BJ (cell line): ENCODE measurements around the gene LCORL. TPM values are rescaled to one million over a fixed set of nuclear protein-coding genes. Genes with fewer than 3 reads are reported as not detected.

Experiments
- CTCF ChIA-PET: fragments of 350-600 bp; formaldehyde crosslinking; extraction: SDS; loops from one replicate; lab custom pipeline; 2021; ENCODE audit warnings: antibody characterized with exemption, inconsistent platforms; lab: Yijun Ruan, JAX
- POLR2A ChIA-PET: fragments of 300-600 bp; sonication (Branson Sonifier 250); formaldehyde crosslinking; extraction: SDS; loops from one replicate; lab custom pipeline; 2021; ENCODE audit warnings: antibody characterized with exemption; lab: Charles Lee
- DNase-seq: peaks from one replicate; pipeline ENCODE4 v3.0.0-alpha.2; 2011; ENCODE audit warnings: low read depth
- H3K27me3 ChIP-seq: 2 replicates; pipeline ENCODE4 v1.6.0; 2011; ENCODE audit warnings: low read length; ENCODE audit not compliant: control insufficient read depth, insufficient read depth
- H3K36me3 ChIP-seq: 2 replicates; pipeline ENCODE4 v1.5.1; 2011; ENCODE audit warnings: low read length; ENCODE audit not compliant: control insufficient read depth, insufficient read depth
- H3K4me3 ChIP-seq: 2 replicates; pipeline ENCODE4 v1.5.1; 2011; ENCODE audit warnings: low read depth, mild to moderate bottlenecking, control low read depth, low read length
- polyA plus RNA-seq: library from polyadenylated mRNA; depleted of rRNA; stranded (reverse); fragments of >200 nt; gene quantifications from 2 replicates; pipeline ENCODE4 v1.2.3, GENCODE V29; 2011
- TF ChIP-seq, protein P1 (sequence below): IDR thresholded peaks from 2 replicates; pipeline ENCODE4 v1.5.1; 2011; ENCODE audit warnings: low read depth, mild to moderate bottlenecking, control low read depth, inconsistent platforms, low read length, moderate library complexity; ENCODE audit not compliant: insufficient read depth

Gene LCORL
- polyA plus RNA-seq, 1 experiment, result 2.0 TPM

DNA sequence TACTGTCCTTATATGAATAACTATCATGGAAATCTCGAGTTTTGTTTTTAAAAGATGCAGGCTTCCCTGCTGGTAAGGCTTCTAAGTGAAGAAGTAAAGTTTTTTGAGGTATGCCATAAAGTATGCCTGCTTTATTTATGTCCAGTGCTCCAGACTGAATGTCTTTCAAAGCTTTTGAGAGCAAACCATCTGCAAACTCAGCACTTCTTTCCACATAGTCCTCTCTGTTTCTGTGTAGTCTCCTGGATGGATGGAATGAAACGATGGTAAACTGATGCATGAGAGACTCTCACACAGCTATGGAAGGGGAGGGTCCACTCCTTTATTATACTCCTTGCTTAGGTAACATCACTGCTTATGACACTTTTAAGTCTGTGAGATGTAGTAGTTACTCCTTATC is 137.0 kb downstream of the LCORL start:
- POLR2A ChIA-PET, result no interaction called here
- no peak for DNase-seq
- TF ChIP-seq, protein P1, sequence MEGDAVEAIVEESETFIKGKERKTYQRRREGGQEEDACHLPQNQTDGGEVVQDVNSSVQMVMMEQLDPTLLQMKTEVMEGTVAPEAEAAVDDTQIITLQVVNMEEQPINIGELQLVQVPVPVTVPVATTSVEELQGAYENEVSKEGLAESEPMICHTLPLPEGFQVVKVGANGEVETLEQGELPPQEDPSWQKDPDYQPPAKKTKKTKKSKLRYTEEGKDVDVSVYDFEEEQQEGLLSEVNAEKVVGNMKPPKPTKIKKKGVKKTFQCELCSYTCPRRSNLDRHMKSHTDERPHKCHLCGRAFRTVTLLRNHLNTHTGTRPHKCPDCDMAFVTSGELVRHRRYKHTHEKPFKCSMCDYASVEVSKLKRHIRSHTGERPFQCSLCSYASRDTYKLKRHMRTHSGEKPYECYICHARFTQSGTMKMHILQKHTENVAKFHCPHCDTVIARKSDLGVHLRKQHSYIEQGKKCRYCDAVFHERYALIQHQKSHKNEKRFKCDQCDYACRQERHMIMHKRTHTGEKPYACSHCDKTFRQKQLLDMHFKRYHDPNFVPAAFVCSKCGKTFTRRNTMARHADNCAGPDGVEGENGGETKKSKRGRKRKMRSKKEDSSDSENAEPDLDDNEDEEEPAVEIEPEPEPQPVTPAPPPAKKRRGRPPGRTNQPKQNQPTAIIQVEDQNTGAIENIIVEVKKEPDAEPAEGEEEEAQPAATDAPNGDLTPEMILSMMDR, result no peak
- no peak overlapping the region for H3K4me3 ChIP-seq
- no peaks in the 10 kb centered on the region for H3K27me3 ChIP-seq
- no peaks in the 10 kb centered on the region for H3K36me3 ChIP-seq
- CTCF ChIA-PET, result interaction anchor here (0.5 to 1.0 kb wide), 2 partner anchors 10 to 895 kb away, joined by 3 read pairs; no protein-coding TSS in a partner anchor

DNA sequence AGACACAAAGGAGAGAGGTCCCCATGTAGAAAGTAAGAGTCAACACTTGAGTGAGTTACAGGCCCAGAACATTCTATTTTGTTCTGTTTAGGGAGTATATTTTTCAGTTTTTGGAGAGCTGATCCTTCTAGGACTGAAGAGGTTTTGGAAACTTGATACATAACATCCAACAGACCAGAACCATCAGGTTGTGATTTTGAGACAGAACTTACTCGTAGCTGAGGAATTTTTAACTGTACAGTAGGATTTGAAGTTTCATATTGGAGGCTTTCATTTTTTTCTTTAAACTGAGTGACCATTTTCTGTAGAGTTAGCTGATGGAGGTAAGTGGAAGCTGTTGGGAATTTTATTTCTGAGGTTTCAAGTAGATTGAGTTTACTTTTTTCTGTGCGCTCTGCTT is 137.5 kb downstream of the LCORL start:
- Histone ChIP-seq H3K36me3 (no peaks in the 10 kb centered on the region), H3K4me3 (no peak overlapping the region), H3K27me3 (no peaks in the 10 kb centered on the region)
- POLR2A ChIA-PET, result no interaction called here
- CTCF ChIA-PET, result interaction anchor here (1.0 kb wide), 1 partner anchor 9 kb away, joined by 3 read pairs; no protein-coding TSS in a partner anchor
- TF ChIP-seq, protein P1, result no peak
- DNase-seq, result peak; percentile 2

DNA sequence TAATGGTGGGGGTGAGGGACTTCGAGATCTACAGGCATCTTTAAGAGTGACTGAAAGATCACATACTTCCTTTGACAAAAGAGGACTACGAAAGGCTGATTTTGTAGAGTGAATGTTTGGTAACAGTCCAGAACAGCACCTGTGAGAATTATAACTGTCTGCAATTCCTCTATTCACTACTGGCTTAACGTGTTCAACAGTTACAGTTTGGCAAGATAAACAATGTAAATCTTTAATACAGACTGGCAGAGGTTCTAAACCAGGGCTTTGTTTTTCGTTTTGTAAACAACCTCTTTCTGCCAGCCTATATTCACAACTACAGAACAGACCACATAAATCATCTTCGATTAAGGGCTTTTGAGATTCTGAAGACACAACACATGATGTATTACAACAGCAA is 143.9 kb downstream of the LCORL start:
- ChIA-PET CTCF (interaction anchor here (1.2 kb wide), 1 partner anchor 60 kb away, joined by 3 read pairs; no protein-coding TSS in a partner anchor), POLR2A (no interaction called here)
- H3K4me3 ChIP-seq, result no peak overlapping the region
- no peaks in the 10 kb centered on the region for H3K27me3 ChIP-seq
- TF ChIP-seq, protein P1, result no peak
- no peaks in the 10 kb centered on the region for H3K36me3 ChIP-seq
- DNase-seq, result no peak

- TF ChIP-seq, protein P1, result no peak
- Histone ChIP-seq H3K27me3 (no peaks in the 10 kb centered on the region), H3K36me3 (no peaks in the 10 kb centered on the region), H3K4me3 (no peak overlapping the region)
- ChIA-PET CTCF (no interaction called here), POLR2A (no interaction called here)
- no peak for DNase-seq
Measured at GRCh38 chr4:17876943-17877342, 144.6 kb downstream of the LCORL start.

- TF ChIP-seq, protein P1, result no peak
- no peak for DNase-seq
- H3K36me3 ChIP-seq, result no peaks in the 10 kb centered on the region
- CTCF ChIA-PET, result interaction anchor here (0.9 kb wide), 1 partner anchor 9 kb away, joined by 3 read pairs; no protein-coding TSS in a partner anchor
- H3K27me3 ChIP-seq, result no peaks in the 10 kb centered on the region
- H3K4me3 ChIP-seq, result no peak overlapping the region
- POLR2A ChIA-PET, result no interaction called here
Measured at GRCh38 chr4:17875402-17876070, 146.0 kb downstream of the LCORL start.
